ENCODE results near the gene ADAM10.

GRCh38 chr15:58545307-58546065 lies 204.0 kb downstream of the ADAM10 start:
- TF ChIP-seq, protein P1, sequence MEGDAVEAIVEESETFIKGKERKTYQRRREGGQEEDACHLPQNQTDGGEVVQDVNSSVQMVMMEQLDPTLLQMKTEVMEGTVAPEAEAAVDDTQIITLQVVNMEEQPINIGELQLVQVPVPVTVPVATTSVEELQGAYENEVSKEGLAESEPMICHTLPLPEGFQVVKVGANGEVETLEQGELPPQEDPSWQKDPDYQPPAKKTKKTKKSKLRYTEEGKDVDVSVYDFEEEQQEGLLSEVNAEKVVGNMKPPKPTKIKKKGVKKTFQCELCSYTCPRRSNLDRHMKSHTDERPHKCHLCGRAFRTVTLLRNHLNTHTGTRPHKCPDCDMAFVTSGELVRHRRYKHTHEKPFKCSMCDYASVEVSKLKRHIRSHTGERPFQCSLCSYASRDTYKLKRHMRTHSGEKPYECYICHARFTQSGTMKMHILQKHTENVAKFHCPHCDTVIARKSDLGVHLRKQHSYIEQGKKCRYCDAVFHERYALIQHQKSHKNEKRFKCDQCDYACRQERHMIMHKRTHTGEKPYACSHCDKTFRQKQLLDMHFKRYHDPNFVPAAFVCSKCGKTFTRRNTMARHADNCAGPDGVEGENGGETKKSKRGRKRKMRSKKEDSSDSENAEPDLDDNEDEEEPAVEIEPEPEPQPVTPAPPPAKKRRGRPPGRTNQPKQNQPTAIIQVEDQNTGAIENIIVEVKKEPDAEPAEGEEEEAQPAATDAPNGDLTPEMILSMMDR (conservative IDR thresholded peaks at IDR 0.05; ENCODE audit: low read length): no peak
- TF ChIP-seq EZH2phosphoT487 (IDR thresholded peaks at IDR 0.05; ENCODE audit: borderline replicate concordance): no peak

All from Loucy (cell line).